SK-N-SH (cell line): Measurements from ENCODE around the gene LGI4. TPM values are rescaled to one million over a fixed set of nuclear protein-coding genes. Genes with fewer than 3 reads are reported as not detected.

Experiments
- CTCF ChIA-PET: fragments of 300-600, 350-600 bp; formaldehyde crosslinking; extraction: SDS; loops from one replicate; lab custom pipeline; 2021; lab: Yijun Ruan, JAX
- POLR2A ChIA-PET: fragments of 350-600 bp; sonication (Branson Sonifier 250); formaldehyde crosslinking; extraction: SDS; loops from one replicate; lab custom pipeline; 2020; ENCODE audit warnings: antibody characterized with exemption, inconsistent platforms; lab: Yijun Ruan, JAX
- DNase-seq: peaks from one replicate; pipeline ENCODE4 v3.0.0; 2012
- H2AFZ ChIP-seq: fragments of 200-600 bp; sonication (generic); 2 replicates; pipeline ENCODE4 v1.8.1; 2016; ENCODE audit warnings: antibody characterized with exemption, mild to moderate bottlenecking, low read depth
- H3F3A ChIP-seq: fragments of 200-600 bp; sonication (generic); replicated peaks from 2 replicates; pipeline ENCODE3; 2016; ENCODE audit warnings: antibody characterized with exemption, mild to moderate bottlenecking; ENCODE audit not compliant: insufficient read depth
- H3K27ac ChIP-seq, 2 experiments: fragments of 200-500 bp in 1 of 2; fragments of 200-600 bp in 1 of 2; sonication (Bioruptor generic) in 1 of 2; sonication (generic), shearing (Covaris generic) in 1 of 2; 2 replicates each; pipeline versions ENCODE4 v1.5.1 to v1.6.1; 2014 to 2016; ENCODE audit warnings: low read depth in 2 of 2, inconsistent platforms in 1 of 2, low read length in 1 of 2, mild to moderate bottlenecking in 1 of 2, mixed read lengths in 1 of 2
- H3K27me3 ChIP-seq: fragments of 200-600 bp; sonication (generic), shearing (Covaris generic); 2 replicates; pipeline ENCODE4 v1.6.1; 2016; ENCODE audit warnings: mixed run types; ENCODE audit not compliant: insufficient read depth
- H3K36me3 ChIP-seq, 2 experiments: fragments of 200-500 bp in 1 of 2; fragments of 200-600 bp in 1 of 2; sonication (Bioruptor generic) in 1 of 2; sonication (generic) in 1 of 2; replicated peaks in 1 of 2; 2 replicates each; pipeline versions ENCODE3 to v1.5.1; 2014 to 2016; ENCODE audit warnings: low read length in 1 of 2, mild to moderate bottlenecking in 1 of 2; ENCODE audit not compliant: insufficient read depth in 2 of 2, control insufficient read depth in 1 of 2
- H3K4me1 ChIP-seq, 2 experiments: fragments of 200-500 bp in 1 of 2; fragments of 200-600 bp in 1 of 2; sonication (Bioruptor generic) in 1 of 2; sonication (generic), shearing (Covaris generic) in 1 of 2; 2 replicates each; pipeline versions ENCODE4 v1.5.1 to v1.6.1; 2014 to 2016; ENCODE audit warnings: low read depth in 1 of 2, low read length in 1 of 2, mixed run types in 1 of 2; ENCODE audit not compliant: insufficient read depth in 2 of 2, control insufficient read depth in 1 of 2
- H3K4me2 ChIP-seq: fragments of 200-600 bp; sonication (generic), shearing (Covaris generic); 2 replicates; pipeline ENCODE4 v1.6.1; 2017; ENCODE audit warnings: mixed run types
- H3K4me3 ChIP-seq, 2 experiments: fragments of 200-500 bp in 1 of 2; fragments of 200-600 bp in 1 of 2; sonication (Bioruptor generic) in 1 of 2; sonication (generic), shearing (Covaris generic) in 1 of 2; 2 replicates each; pipeline versions ENCODE4 v1.5.1 to v1.8.1; 2014 to 2016; ENCODE audit warnings: low read depth in 2 of 2, inconsistent platforms in 1 of 2, low read length in 1 of 2, mild to moderate bottlenecking in 1 of 2, mixed read lengths in 1 of 2, moderate library complexity in 1 of 2
- H3K79me2 ChIP-seq: fragments of 200-600 bp; sonication (generic); 2 replicates; pipeline ENCODE4 v1.8.1; 2017; ENCODE audit warnings: mild to moderate bottlenecking; ENCODE audit not compliant: insufficient read depth
- H3K9ac ChIP-seq: fragments of 200-600 bp; sonication (generic); 2 replicates; pipeline ENCODE4 v1.6.1; 2017; ENCODE audit warnings: mixed run types
- H3K9me2 ChIP-seq: fragments of 200-600 bp; sonication (generic); 2 replicates; pipeline ENCODE4 v1.6.1; 2017; ENCODE audit warnings: mixed run types
- H3K9me3 ChIP-seq: fragments of 200-600 bp; sonication (generic); 2 replicates; pipeline ENCODE4 v1.6.1; 2017; ENCODE audit warnings: mixed run types, mild to moderate bottlenecking, moderate library complexity
- H4K20me1 ChIP-seq: fragments of 200-600 bp; sonication (generic); 2 replicates; pipeline ENCODE4 v1.6.1; 2017; ENCODE audit warnings: mild to moderate bottlenecking, mixed run types; ENCODE audit not compliant: insufficient read depth
- CTCF ChIP-seq: fragments of 200-600 bp; sonication (generic); IDR thresholded peaks from 2 replicates; pipeline ENCODE4 v1.6.1; 2017; ENCODE audit warnings: antibody characterized with exemption, mild to moderate bottlenecking, moderate library complexity
- EP300 ChIP-seq, 2 experiments: IDR thresholded peaks; 2 replicates each; pipeline versions ENCODE4 v1.4.0 to v1.6.1; 2012; ENCODE audit warnings: borderline replicate concordance in 1 of 2, low read depth in 1 of 2, low read length in 1 of 2
- EZH2phosphoT487 ChIP-seq: fragments of 200-600 bp; sonication (generic); IDR thresholded peaks from 2 replicates; pipeline ENCODE4 v1.6.1; 2017; ENCODE audit warnings: low read depth, mixed run types, mild to moderate bottlenecking, antibody characterized with exemption, moderate library complexity, borderline replicate concordance
- FOXJ3 ChIP-seq: sonication (generic); formaldehyde crosslinking; IDR thresholded peaks from 2 replicates; pipeline ENCODE4 v1.5.1; 2020; ENCODE audit warnings: mild to moderate bottlenecking, missing genetic modification reagents
- GABPA ChIP-seq: IDR thresholded peaks from 2 replicates; pipeline ENCODE4 v1.4.0; 2012; ENCODE audit warnings: low read depth, mild to moderate bottlenecking
- IRF3 ChIP-seq: fragments of 150-350 bp; IDR thresholded peaks from 2 replicates; pipeline ENCODE4 v1.6.1; 2016; ENCODE audit warnings: mild to moderate bottlenecking, low read depth, low read length
- JUND ChIP-seq: IDR thresholded peaks from 2 replicates; pipeline ENCODE4 v1.4.0; 2012
- MAX ChIP-seq: IDR thresholded peaks from 2 replicates; pipeline ENCODE4 v1.4.0; 2012; ENCODE audit warnings: low read depth
- MEF2A ChIP-seq: IDR thresholded peaks from 2 replicates; pipeline ENCODE4 v1.4.0; 2012; ENCODE audit warnings: low read depth, borderline replicate concordance
- MXI1 ChIP-seq: IDR thresholded peaks from 2 replicates; pipeline ENCODE4 v1.6.1; 2012; ENCODE audit warnings: mild to moderate bottlenecking, low read depth, low read length, improper control_type of control experiment
- NRF1 ChIP-seq: IDR thresholded peaks from 2 replicates; pipeline ENCODE4 v1.6.1; 2012; ENCODE audit warnings: low read depth, mild to moderate bottlenecking, low read length
- POLR2AphosphoS5 ChIP-seq: IDR thresholded peaks from 2 replicates; pipeline ENCODE4 v1.6.1; 2012; ENCODE audit warnings: low read depth, low read length
- RAD21 ChIP-seq: IDR thresholded peaks from 2 replicates; pipeline ENCODE4 v1.6.1; 2012; ENCODE audit warnings: mild to moderate bottlenecking, low read length
- RCOR1 ChIP-seq: fragments of 150-350 bp; IDR thresholded peaks from 2 replicates; pipeline ENCODE4 v1.6.1; 2017; ENCODE audit warnings: antibody characterized with exemption, low read length
- REST ChIP-seq: IDR thresholded peaks from 2 replicates; pipeline ENCODE4 v1.6.1; 2012; ENCODE audit warnings: mild to moderate bottlenecking, low read depth, low read length, moderate library complexity
- RFX5 ChIP-seq: IDR thresholded peaks from 2 replicates; pipeline ENCODE4 v1.6.1; 2012; ENCODE audit warnings: mild to moderate bottlenecking, improper control_type of control experiment, low read length
- RXRA ChIP-seq: IDR thresholded peaks from 2 replicates; pipeline ENCODE4 v1.4.0; 2012; ENCODE audit warnings: low read depth, mild to moderate bottlenecking, borderline replicate concordance
- TAF1 ChIP-seq: IDR thresholded peaks from 2 replicates; pipeline ENCODE4 v1.6.1; 2012; ENCODE audit warnings: low read depth, mild to moderate bottlenecking, low read length, moderate library complexity, borderline replicate concordance
- USF1 ChIP-seq: IDR thresholded peaks from 2 replicates; pipeline ENCODE4 v1.4.0; 2012; ENCODE audit warnings: low read depth, borderline replicate concordance
- YY1 ChIP-seq: IDR thresholded peaks from 2 replicates; pipeline ENCODE4 v1.4.0; 2012; ENCODE audit warnings: low read depth, mild to moderate bottlenecking
- WGBS: methylation state at CpG from one replicate; pipeline ENCODE4 v1.1.6; 2017; ENCODE audit warnings: low lambda C conversion rate; 5-methylcytosine and 5-hydroxymethylcytosine counted together
- polyA plus RNA-seq, 3 experiments: library from polyadenylated mRNA; depleted of rRNA; stranded (reverse); fragments of >200 nt; gene quantifications; 2 replicates each; pipeline ENCODE4 v1.2.3, GENCODE V29; 2012

Gene LGI4
- polyA plus RNA-seq, 1 of the 3 experiments (the other 2 are of a cell fraction), result 0.05 TPM

- Histone ChIP-seq H3K27me3 (no peaks in the 10 kb centered on the region; the same call in 1 of the 2 replicates), H3K4me2 (no peak overlapping the region), H3K4me3 (no peak overlapping the region), H3K27ac (no peak overlapping the region), H3K4me1 (peaks cover 0 to 8% of the 10 kb centered on the region in 2 experiments; a peak in 1 of 4 replicates), H3K9ac (no peak overlapping the region), H3K79me2 (no peaks in the 10 kb centered on the region), H3K9me2 (no peaks in the 10 kb centered on the region), H4K20me1 (no peaks in the 10 kb centered on the region), H3K36me3 (no peaks in the 10 kb centered on the region), H3K9me3 (no peaks in the 10 kb centered on the region), H3F3A (no peaks in the 10 kb centered on the region), H2AFZ (peak overlapping the region; percentile 96; the same call in 1 of the 2 replicates)
- ChIA-PET CTCF (interaction anchor here (1.2 to 7.5 kb wide), 8 partner anchors 11 to 144 kb away, joined by 3 to 60 read pairs (median 14); partner anchors contain the start of genes FXYD1, FXYD3, FXYD7 and LGI4), POLR2A (no interaction called here)
- DNase-seq, result no peak
- TF ChIP-seq RAD21 (no peak), EP300 (IDR thresholded peaks at IDR 0.05; ENCODE audit: borderline replicate concordance in 1 of 2, low read depth in 1 of 2, low read length in 1 of 2) (no peak), USF1 (no peak), MAX (no peak), RFX5 (no peak), CTCF (no peak), RXRA (no peak), MXI1 (no peak), NRF1 (no peak), TAF1 (no peak), RCOR1 (no peak), POLR2AphosphoS5 (no peak), EZH2phosphoT487 (no peak), IRF3 (no peak), YY1 (no peak), REST (no peak), FOXJ3 (CRISPR knock-in tag) (no peak), GABPA (no peak), MEF2A (no peak), JUND (no peak)
- WGBS, result 80% methylated on average over 17 of the region's 19 CpGs
Measured at GRCh38 chr19:35125270-35125717, 9.6 kb downstream of the LGI4 start.
